ENCODE results near the gene EPB41L4A.

Gene EPB41L4A

DNA sequence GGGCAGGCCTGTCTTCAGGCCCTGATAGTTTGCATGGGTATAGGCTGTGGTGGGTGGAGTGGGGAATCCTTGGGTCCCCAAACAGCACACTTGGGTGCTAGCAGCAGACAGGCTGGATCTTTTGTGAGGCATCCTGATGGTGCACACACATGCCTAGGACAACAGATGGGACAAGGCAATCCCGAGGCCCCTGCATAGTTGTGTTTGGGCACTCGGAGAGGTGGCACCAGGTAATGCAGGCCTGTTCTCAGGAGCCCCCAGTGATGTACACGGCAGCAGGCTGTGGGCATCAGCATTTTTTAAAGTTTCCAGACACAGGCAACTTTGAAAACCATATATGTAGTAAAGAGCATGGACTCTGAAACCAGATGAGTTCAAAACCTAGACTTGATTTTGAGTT, 65.4 kb downstream of the EPB41L4A start:
- DNase-seq, result no peak

DNA sequence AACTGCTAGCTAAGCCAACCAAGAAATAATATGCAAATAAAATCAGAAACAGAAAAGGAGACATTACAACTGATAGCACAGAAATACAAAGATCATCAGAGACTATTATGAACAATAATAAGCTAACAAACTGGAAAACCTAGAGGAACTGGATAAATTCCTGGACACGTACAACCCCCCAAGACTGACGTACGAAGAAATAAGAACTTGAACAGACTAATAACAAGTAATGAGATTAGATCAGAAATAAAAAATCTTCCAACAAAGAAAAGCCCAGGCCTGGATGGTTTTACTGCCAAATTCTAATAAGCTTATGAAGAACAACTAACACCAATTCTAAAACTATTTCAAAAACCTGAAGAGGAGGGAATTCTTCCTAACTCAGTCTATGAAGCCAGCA, 67.9 kb downstream of the EPB41L4A start:
- no peak for DNase-seq

DNA sequence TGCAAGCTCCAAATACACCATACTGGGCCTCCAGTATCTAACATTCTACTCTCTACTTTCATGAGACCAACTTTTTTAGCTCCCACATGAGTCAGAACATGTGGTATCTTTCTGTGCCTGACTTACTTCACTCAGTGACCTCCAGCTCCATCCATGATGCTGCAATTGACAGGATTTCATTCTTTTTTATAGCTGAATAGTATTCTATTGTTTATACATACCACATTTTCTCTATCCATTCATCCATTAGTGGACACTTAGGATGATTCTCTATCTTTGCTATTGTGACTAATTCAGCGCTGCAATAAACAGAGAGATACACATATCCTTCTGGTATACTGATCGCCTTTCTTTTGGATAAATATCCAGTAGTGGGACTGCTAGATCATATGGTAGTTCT, 68.5 kb downstream of the EPB41L4A start:
- DNase-seq, result no peak

DNA sequence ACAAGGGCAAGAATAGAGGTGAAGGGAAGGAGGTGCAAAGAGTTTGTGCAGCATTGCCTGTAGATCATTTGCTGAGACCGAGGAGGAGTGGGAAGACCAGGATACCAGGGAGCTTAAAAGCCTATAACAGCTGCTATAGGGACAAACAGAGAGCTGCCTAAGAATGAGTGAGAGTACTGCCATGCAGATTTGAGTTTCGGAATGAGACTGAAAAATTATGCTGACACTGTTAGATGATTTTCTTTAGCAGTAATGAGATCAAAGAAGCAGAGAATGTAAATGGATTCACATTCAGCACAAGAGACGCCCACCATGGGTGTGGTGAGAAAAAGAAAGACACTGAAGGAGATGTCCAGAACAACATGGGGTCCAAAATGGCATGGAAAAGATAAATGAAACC, 69.7 kb downstream of the EPB41L4A start:
- no peak for DNase-seq

DNA sequence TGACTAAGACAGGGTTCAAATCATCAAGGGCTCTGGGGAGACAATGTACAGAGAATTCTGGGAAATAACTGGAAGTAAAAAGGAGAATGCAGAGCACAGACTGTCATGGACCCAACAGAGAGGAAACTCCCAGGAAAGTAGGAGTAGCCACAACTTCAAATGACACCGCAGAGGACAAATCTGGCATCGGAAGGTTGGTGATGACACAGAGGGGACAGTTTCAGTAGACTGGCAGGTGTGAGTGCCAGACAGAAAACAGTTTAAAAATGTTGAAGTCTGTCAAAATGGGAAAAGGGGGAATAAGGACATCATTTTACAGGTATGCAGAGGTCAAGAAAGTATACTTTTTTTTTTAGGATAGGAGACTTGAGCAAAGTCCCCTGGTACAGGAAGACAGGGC, 70.2 kb downstream of the EPB41L4A start:
- no peak for DNase-seq

DNA sequence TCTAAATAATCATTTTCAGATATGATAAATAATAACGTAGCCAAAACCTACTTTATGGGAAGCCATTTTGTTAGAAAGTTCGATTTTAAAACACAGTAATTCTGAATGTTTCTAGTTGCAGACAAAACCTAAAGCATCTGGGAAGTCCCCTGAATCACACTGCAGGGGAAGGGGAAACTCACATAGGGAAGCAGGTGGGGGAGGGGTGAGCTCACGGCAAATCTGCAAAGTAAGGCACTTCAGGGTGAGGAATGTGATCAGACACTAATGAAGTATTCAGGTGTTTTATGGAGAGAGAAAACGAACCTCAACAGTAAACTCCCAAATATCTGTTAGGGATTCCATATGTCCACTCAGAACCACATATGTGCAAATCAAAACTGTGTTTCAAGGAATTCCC, 70.7 kb downstream of the EPB41L4A start:
- no peak for DNase-seq

DNA sequence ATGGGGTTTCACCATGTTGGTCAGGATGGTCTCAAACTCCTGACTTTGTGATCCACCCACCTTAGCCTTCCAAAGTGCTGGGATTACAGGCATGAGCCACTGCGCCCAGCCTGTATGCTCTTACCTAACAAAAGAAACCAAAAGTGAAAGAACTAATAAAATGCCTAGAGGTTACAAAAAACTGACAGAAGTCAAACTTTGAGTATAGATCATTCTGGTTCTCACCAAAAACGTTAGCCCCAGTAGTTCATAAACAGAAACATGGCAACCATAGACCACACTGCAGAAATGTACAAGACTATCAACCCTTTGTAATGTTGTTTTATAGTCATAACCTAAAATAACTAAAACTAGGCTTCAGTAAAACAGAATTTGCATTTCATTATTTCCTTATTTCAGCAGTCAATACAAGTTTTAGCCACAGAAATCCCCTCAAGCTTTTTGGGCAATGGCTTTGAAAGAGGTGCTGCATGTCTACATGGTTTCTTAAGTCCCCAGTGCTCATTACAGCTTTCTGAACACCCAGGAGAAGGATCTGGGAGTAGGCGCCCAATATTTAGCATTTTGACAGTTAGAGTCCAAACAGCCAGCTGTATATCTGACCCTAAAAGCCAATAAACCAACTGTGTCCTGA, 72.5 kb downstream of the EPB41L4A start:
- no peak for DNase-seq

DNA sequence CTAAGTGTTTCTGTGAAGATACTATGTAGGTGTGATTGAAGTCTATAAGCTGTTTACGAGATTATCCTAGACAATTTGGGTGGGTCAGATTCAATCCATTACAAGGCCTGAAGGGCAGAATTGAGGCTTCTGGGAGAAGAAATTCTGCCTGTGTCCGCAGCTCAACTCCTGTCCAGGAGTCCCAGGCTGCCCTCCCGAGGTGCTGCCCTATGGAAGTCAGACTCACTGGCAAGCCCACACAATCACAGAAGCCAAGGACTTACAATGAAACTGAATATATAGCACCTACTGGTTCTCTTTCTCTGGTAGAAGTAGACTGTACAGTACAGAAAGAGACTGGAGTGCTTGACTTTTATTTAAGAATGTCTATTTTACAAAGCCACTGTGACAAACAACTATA, 74.5 kb downstream of the EPB41L4A start:
- no peak for DNase-seq

DNA sequence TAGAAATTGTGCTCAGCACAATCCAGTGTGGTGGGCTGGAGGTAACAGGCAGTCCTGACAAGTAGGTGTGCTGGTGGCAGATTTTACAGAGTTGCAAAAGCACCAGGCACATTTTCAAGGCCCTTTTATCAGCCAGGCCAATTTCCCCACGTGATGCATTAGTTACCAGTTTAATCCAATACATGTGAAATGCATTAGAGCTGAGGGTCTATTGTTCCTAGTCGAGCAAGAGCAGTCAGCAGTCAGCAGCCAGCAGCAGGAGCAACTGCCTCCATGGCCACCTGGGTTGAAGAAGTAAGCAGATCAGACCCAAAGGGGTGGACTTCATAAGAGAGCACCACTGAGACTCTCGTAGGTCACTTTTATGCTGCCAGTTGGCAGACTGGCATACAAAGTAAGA, 76.7 kb downstream of the EPB41L4A start:
- peak; percentile 34 for DNase-seq

DNA sequence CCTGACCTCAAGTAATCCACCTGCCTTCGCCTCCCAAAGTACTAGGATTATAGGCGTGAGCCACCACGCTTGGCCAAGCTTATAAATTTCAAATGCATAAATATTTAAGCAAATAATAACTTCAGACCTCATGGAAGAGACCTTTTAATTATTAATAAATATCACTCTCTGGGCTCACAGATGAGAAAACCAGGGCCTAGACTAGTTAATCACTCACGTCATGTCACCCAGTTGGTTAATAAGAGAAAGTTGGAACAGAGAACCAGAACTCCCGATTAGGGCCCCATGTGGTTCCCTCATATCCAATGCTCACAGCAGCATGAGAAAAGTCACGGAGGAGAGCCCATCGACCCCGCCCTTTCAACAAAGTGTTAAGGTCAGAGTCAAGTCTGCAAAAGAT, 79.3 kb downstream of the EPB41L4A start:
- no peak for DNase-seq

DNA sequence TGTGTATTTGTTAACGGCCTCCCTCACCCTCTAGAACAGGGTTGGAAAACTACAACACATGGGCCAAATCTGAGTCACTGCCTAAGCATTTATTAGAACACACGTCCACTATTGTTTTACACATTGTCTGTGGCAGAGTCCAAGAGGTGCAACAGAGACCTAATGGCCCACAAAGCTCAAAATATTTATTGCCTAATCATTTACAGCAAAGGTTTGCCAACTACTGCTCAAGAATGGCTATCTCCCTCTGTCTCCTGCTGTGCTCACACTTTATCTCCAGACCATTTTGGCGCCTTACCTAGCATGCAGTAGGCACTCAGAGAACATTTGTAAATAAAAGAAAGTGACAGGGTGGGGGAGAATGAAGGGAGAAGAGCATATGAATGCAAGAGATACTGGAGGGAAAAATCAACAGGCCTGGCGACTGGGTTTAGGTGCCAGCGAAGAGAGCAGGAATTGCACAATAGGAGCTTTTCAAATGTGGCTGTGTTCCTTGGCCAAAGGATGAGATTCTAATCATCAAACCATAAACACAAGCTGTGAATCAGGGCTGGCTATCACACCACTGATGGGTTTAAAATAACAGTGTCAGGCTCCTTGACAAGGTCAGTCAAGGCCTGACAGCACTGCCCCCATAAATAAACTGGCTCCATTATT, 80.3 kb downstream of the EPB41L4A start:
- peak; percentile 64 for DNase-seq

DNA sequence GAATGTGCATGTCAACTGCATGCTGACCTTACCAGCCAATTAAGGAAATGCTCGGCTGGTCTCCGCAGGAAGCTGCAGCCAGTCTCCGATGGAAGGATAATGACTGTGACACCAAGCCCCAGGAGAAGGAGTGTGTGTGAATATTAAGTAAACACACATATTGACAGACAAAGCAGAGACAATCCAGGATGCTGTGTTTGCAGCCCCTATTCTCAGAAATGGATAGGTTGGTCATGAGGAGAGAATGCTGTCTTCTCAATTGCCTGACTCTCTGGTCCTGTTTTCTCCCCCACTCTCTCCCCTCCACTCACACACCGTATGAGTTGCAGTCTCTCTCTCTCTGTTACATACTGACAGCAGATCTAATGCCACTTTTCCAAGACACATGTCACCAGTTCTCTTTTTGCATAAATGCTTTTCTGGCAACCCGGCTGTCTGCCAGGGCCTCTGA, 85.7 kb downstream of the EPB41L4A start:
- no peak for DNase-seq

DNA sequence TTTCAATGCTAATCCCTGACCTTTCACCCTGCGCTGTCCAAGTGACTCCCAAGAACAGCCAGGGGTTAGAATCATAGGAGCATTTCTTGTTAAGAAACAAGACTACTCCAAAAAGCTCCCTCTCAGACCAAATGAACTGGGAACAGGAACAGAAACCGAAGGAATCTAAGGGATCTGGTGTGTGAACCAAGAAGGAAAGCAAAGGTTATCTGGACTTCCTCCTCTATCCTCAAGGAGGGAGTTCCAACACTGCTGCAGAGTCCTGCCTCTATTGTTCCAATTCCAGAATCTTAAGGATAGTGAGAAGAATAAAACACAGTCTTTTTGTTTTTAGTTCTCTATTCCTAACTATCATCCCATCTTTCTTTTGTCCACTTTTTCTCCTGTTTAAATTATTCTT, 87.2 kb downstream of the EPB41L4A start:
- DNase-seq, result no peak

DNA sequence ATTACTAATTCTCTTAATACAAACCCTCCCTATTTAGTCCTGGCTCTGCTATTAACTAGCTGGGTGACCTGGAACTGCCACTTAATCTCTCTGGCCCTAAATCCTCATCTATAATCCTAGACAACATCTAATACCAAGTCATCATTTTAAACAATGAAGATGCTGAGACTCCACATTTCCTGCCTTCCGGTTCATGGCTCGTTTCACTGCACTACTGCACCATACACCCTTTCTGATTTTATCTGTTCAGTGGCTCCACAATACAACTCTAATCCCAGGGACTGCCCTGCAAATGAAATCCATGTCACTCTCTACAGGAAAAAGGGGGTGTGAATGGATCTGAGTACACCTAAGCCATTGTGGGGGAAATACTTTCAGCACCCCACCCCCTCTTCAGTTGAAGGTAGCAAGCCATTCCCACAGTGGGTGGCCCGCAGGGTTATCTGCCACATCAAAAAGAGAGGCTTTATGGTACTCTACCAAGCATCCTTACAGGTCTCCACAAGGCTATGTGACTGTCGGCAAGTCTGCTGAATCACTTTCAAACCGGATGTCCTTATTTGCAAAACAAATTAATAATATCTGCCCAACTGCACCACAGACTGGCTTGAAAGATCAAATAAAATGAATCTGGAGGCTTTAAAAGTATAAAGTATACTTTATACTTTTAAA, 89.5 kb downstream of the EPB41L4A start:
- no peak for DNase-seq

DNA sequence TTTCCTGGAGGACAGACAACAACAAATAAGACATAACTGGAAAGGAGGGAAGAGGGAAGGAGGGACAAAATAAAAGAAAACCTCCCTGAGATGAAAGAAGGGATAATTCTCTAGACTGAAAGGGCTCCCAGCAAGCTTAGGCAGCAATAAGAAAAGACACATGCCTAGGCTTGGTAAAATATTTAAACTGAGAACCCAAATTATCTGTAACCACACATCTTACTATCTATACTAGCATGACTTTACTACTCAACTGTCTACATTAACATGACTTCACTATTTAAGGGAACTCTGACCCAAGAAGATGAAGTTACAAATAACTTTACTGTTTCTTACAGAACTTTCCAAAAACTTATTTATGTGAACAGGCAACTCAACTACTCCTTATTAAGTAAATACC, 95.9 kb downstream of the EPB41L4A start:
- DNase-seq, result no peak

DNA sequence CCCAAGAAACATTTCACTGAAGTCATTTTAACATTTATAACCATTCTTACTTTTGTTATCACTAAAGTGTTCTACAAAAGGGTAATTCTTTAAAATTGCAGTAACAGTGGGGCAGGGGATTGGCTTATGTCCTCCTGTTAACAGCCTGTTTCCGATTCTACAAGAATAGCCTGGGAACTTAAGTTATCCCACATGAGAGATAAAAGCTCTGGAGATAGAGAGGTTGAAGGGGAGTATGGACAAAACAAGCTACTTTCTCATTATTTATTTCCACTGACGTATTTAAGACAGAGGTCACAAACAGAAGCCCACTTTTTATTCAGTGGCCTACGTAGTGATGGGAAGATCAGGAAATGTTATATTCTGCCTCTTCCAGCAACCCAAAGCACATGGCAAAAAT, 98.7 kb downstream of the EPB41L4A start:
- no peak for DNase-seq

DNA sequence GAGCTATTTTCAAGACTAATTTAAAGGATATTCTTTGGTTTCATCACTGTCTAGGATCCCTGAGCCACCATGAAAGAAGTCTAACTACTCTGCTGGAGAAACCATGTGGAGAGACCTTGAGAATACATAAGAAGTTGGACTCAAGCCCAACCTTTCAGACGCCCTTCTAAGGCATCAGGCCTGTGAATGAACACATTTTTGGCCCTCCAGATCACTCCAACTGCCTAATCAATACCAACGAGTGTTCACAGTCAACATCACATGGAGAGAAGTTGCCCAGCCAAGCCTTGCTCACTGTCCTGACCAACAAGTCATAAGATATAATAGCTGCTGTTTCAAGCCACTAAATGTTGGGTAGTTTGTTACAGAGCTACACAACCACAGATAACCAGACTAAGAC, 100.7 kb downstream of the EPB41L4A start:
- no peak for DNase-seq

DNA sequence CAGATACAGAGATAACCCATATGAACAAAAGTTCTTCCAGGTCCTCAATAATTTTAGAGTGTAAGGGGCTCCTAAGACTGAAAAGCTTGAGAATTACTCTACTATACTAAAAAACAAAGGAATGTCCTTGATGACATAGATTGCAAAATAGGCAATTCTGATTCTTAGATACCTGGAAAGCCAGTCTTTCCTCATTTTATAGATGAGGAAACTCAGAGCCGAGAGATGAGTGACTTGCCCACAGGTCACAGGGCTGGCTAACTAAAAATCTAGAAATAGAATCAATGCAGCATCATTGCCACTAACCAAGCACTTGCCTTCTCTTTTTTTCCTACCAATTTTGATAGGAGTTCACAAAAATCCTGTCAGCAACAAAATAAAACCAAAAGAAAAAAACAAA, 101.2 kb downstream of the EPB41L4A start:
- no peak for DNase-seq

DNA sequence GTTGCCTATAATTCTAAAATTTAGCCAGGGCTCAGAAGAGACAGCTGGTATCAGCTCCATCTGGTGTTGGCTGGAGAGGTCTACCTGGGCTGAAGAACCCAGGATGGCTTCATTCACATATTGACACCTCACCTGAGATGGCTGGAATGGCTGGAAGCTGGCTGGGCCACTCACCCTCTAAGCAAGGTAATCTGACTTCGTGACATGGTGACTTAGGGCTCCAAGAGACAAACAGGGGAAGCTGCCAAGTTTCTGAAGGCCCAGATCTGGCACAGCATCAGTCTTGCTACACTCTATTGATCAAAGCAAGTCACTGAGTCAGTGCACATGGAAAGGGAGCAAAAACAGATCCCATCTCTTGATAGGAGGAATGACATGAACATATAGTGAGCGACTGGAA, 102.3 kb downstream of the EPB41L4A start:
- DNase-seq, result no peak

DNA sequence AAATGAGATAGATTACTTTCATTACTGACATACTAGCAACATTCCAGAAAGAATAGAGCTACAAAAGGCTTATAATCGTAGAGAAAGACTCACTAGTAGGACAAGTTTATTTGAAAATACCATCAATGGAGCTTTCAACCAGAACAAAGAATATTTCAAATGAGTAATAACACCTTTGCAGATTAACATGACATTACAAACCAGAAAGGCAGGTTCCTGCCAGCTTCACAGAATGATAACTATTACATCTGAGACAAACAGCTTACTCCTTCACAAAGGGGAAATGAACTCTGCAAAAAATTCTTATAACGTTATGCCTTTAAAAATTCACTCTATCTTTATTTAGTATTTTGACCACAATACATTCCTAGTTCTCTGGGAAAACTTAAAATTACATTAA, 103.1 kb downstream of the EPB41L4A start:
- DNase-seq, result no peak

DNA sequence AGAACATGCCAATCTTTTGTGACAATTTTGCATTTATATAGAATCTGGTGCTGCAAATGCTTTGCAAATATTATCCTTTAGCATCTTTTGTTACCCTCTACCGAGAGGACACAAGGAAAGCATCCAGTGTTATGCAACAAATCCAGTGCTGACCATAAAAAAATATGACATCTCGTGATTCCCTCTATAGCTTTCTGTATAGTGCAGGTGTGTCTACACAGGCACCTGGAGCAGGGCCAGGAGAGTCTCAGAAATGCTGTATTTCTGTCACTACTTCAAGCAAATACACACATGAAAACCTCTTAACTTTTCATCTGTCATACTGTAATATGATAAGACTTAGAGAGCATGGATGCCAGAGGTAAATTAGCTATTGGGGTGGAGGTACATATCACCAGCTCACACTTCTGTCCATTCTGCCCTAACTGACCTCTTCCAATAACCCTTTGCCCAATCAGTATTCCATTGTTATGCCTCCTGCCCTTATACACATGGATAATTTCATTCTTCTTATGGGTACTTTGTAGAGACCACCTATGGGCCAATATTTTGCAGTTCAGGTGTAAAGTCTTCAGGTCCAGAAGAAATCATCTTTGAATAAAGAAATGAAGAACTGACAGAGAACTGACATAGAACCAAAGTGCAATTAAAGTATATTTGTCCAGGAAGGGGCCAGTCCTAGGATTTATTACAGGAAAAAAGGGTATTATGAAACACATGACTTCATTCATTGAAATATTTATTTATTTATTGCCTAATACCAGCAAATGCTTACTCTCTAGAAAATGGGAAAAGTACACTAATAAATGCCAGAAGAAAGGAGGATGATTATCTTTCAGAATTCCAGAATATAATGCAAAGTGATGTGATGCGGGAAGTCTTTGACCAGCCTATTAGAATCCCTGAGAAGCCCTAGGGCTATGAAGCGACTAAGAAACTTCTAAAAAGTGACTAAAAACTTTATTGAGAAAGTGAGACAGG, 106.5 kb downstream of the EPB41L4A start:
- DNase-seq, result no peak

DNA sequence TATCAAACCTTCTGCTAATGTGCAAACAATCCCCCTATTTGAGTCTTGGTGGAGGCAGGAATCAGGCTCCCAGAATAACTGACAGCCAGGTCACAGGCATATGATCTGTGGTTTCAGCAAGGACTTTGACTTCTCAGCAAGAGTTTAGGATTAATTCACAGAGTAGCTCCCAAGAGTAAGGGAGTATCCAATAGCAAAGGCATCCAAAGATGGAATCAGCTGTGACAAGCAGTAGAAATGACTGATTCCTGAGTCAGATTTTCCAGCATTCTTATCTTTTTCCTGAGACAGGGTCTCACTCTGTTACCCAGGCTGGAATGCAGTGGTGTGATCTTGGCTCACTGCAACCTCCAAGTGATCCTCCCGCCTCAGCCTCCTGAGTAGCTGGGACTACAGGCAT, 108.3 kb downstream of the EPB41L4A start:
- no peak for DNase-seq

DNA sequence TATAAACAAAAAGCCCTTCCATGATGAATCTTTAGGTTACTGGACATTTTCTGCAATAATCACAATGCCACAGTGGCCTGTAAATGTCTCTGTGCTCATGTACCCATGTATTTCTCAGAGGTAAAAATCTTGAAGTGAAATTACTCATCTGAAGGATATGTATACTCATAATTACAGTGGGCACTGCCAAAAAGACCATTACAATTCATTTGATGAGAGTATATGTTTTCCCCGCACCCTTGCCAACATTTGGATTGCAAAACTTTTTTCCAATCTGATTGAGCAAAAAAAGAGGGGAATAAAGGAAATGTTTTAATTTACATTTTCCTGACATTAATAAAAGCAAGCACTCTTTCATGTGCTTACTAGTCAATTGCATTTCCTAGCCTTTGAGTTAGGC, 110.5 kb downstream of the EPB41L4A start:
- DNase-seq, result no peak

All from NCI-H1092 (cell line).